EL (cell line): ENCODE data around the gene ZNF791.
"Not testable (repeated sequence)": the region's sequence is repeated elsewhere in the genome, so short reads cannot be mapped to it uniquely, and the experiment has no call there.

Experiments used
- DNase-seq: peaks from one replicate; pipeline ENCODE4 v3.0.0-alpha.2; 2016

The ZNF791 gene

DNA sequence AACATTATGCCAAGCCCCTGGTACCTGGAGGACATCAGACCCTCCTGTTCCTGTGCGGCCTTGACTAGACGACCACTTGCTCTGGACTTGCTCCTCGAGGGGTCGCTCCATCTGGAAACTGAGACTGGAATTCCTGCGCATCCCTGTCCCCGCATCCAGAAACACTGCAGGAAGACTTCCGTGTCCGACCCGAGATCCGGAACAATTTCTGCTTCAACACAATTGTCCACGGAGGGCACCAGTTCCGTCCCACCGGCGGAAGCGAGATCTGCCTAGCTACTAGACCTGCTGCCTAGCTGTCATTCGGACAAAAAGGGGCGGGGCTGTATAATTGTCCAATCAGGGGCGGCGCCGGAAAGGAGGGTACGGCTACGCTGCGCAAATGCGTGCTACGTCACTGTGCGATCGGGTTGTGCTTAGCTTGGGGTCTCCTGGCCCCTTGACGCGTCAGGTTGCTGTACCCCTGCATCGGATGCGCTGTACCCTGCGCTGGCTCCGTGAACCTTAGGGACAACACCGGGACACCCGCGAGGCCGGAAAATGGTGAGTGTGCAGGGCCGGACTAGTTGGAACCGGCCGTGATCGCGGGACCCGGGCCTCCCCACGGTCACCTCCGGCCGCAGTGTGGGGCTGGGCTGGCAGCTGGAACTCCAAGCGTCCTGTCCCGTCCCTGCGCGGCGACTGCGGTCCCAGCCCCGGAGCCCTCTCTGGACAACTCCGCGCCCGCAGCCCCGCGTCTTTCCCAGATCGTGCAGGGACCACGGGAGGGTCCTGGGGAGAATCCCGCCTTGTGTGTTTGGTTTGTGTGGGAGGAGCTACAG lies at the start of gene ZNF791, which contains the start of gene ZNF490:
Gene ZNF791, plus strand, starts transcription at position 381 of the 821 bp plus-strand sequence. Its CDS starts 160 bp downstream, at position 541.
Gene ZNF490, minus strand, starts transcription at position 274 of the 821 bp plus-strand sequence. Its CDS starts 133 bp downstream, at position 141.
- DNase-seq: peak; percentile 98

DNA sequence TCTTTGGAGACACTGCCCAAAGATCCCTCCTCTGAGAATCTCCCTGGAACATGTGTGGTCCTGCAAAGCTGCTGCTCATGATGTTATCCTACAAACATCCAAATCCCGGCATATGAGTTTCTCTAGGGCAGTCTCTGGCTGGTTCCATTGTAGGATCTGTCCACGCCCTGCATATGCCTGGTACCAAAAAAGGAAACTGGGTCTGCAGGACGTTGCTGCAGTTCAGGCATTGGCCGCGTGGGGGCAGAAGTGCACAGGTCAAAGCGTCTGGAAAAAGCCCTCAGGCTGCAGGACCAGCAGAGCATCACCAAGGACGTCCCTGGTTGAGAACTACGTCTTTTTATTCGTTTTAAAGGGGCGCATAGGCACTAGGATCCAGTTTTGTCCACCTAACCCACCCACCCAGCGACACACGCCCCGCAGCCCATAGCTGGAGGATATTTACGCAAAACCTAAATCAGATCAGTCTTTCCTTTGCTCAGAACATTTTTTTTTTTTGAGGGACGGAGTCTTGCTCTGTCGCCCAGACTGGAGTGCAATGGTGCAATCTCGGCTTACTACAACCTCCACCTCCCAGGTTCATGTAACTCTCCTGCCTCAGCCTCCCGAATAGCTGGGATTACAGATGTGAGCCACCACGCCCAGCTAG lies 46.6 kb upstream of the ZNF791 start:
- peak; percentile 87 for DNase-seq

DNA sequence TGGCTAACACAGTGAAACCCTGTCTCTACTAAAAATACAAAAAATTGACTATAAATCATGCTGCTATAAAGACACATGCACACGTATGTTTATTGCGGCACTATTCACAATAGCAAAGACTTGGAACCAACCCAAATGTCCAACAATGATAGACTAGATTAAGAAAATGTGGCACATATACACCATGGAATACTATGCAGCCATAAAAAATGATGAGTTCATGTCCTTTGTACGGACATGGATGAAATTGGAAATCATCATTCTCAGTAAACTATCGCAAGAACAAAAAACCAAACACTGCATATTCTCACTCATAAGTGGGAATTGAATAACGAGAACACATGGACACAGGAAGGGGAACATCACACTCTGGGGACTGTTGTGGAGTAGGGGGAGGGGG lies 44.3 kb upstream of the ZNF791 start:
- not testable (repeated sequence) for DNase-seq

DNA sequence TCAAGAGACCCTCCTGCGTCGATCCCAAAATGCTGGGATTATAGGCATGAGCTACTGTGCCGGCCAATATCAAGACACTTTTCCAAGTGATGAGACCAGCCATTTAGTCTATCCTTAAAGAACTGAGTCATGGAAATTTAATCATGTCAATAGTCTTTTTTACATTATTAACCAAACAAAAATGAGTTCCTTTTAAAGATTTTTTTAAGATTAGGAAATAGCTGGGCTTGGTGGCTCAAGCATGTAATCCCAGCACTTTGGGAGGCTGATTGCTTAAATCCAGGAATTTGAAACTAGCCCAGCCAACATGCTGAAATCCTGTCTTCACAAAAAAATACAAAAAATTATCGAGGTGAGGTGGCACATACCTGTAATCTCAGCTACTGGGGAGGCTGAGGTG lies 42.8 kb upstream of the ZNF791 start:
- DNase-seq: no peak

DNA sequence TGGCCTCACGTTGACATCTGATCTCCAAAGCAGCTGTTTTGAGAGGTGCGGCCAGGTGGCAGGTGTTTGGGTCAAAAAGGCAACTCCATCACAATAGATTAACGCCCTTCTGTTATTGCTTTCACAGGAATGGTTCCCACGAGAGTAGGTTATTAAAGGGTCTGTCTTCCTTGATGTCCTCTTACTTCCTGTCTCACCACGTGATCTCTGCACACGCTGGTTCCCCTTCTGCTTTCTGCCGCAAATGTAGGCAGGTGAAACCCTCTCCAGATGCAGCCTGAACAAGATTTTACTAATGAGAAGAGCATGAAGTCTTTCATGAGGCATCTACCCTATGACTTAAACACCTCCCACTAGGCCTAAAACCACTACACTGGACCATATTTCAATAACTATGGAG lies 36.7 kb upstream of the ZNF791 start:
- DNase-seq: no peak

DNA sequence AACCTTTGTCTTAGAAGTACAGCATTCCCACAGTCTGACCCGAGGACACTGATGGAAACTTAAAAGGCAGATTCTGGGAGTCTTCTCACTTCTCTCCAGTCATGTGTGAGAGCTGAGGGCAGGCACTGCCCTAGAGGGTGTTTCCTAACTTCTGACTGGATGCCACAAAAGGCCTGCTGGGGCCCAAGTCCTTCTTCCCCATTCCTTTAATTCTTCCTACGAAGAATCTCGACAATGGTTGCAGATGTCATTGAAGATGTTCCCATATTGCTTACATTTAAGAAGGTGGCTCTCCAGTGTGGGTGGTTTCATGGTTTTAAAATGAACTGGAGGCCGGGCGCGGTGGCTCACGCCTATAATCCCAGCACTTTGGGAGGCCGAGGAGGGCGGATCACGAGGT lies 32.1 kb upstream of the ZNF791 start:
- no peak for DNase-seq

DNA sequence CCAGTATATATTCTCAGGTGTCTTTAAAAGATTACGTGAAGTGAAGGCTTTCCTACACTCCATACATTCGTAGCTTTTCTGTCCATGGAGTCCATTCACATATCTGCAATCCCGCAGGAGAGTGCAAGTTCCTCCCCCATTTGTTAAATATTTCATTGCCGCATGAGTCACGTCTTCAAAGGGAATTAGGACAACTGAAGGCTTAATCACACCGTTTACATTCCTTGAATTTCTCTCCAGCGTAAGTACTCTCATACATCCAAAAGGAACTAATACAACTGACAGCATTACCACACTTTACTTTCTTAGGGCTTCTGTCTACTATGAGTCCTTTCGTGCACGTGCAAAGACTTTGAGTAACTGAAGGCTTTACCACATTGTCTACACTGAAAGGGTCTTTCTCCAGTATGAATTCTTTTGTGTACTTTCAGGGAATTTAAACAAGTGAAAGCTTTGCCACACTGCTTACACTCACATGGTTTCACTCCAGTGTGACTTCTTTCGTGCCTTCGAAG lies 30.5 kb upstream of the ZNF791 start:
- peak; percentile 83 for DNase-seq

DNA sequence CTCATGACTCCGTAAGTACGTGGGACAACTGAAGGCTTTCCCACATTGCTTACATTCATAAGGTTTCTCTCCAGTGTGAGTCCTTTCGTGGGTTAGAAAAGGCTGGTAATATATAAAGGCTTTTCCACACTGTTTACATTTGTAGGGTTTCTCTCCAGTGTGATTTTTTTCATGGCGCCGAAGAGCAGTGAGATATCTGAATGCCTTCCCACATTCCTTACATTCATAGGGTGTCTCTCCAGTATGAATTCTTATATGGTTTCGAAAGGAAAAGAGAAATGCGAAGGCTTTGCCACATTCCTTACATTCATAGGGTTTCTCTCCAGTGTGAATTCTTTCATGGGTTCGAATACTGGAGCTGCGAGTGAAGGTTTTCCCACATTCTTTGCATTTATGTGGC lies 29.6 kb upstream of the ZNF791 start:
- DNase-seq: no peak

DNA sequence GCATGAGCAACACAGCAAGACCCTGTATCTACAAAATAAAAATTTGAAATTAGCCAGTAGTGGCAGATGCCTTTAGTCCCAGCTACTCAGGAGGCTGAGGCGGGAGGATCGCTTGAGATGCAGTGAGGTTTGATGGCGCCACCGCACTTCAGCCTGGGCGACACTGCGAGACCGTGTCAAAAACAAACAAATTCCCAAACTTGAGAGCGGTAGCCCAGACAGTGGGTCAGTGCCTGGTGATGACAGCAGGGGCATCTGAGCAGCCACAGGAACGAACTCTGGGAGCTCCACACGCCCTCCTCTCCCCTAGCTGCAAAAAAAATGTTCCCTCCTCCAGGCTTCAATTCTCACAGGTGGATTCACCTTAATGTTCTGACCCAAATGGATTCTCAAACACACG lies 14.2 kb upstream of the ZNF791 start:
- DNase-seq: no peak

DNA sequence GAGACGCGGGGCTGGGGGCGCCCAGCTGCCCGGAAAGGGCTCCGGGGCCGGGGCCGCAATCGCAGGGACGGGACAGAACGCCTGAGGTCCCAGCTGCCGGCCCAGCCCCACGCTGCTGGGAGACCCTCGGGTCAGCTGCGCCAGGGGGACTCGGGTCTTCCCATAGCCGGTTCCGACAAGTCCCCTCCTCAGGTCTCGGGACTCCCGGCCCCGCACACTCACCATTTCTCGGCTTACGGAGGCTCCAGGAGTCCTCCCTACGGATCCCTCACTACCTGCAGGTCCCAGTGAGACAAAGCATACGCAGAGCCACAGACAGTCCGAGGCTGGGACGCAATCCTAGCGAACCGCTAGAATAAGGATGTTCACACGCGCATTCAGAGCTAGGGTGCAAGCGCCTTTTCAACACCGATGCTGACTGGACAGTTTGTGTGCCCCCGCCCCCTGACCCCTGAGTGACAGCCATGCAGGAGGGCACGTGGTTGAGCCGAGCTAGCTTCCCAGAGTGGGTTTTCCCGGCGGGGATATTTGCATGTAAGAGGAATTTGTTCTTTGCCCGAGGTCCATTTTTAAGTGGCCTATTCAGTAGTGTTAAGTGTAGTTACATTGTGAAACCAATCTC lies 13.7 kb upstream of the ZNF791 start:
- no peak for DNase-seq

DNA sequence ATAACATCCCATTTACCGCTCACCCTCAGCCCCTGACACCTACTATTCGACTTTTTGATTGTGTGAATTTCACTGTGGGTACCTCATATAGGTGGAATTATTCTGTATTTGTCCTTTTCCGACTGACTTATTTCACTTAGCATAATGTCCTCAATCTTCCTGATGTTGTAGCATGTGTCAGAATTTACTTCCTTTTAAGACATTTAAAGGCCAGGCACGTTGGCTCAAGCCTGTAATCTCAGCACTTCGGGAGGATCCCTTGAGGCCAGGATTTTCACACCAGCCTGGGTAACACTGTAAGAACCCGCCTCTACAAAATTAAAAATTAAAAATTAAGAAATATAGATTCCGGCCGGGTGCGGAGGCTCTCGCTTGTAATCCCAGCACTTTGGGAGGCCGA lies 13.1 kb upstream of the ZNF791 start:
- DNase-seq: no peak

DNA sequence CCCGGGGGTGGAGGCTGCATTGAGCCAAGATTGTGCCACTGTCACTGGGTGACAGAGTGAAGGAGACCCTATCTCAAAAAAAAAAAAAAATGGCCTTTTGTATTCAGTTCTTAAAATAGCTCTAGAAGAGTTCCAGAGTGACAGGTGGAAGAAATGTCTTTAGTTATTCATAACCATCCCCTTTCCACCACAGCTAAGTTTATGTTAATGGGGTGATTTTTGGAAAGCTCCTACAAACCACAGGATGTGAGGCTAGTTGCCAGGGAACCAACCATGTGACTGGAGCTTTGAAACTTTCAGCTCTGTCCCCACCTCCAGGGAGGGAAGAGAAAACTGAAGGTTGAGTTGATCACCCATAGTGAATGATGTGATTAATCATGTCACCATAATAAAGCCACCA lies 7.0 kb upstream of the ZNF791 start:
- DNase-seq: peak; percentile 23

DNA sequence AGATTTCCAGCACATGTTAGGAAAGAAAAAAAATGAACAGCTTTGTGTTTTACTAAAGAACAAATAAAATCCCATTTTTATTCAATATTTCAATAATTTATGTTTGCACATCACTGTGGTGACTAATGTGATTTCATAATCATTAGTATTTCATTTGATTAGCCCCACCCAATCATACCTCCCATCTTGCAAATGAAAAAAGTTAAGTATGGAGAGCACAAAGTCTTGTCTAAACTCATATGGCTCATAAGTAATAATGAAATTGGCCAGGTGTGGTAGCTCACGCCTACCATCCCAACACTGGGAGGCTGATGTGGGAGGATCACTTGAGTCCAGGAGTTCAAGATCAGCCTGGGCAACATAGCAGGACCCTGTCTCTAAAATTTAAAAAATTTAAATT lies 3.9 kb upstream of the ZNF791 start:
- no peak for DNase-seq

DNA sequence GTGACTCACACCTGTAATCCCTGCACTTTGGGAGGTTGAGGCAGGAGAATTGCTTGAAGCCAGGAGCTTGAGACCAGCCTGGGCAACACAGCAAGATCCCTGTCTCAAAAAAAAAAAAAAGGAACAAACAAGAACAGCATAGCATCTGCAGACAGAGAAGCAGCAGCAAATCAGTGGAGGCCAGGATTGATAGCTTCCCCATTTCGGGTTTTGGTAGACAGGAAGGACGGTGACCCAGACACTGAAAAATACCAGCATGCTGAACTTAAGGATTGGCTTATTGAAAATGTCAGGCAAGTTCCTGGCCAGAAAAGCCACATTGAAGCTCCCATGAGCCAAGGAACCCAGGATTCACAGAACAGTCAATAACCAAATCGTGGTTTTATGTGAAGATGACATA lies 3.1 kb upstream of the ZNF791 start:
- DNase-seq: no peak

DNA sequence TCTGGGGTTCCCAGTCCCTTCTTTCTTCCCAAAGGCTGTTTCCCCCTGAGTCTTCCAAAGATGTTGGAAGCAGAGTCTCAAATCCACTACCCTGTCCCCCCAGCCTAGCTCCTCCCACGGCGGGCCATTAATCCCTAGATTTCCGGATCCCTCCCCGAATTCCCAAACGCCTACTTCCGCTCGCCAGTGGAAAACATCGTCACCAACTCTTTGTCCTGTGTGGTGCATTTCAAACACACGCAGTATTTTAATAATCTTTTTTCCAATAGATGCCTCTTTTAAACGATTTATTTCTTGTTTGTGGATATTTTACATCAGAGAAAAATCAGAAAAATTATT lies 610 bp downstream of the ZNF791 start:
- DNase-seq: peak; percentile 80

DNA sequence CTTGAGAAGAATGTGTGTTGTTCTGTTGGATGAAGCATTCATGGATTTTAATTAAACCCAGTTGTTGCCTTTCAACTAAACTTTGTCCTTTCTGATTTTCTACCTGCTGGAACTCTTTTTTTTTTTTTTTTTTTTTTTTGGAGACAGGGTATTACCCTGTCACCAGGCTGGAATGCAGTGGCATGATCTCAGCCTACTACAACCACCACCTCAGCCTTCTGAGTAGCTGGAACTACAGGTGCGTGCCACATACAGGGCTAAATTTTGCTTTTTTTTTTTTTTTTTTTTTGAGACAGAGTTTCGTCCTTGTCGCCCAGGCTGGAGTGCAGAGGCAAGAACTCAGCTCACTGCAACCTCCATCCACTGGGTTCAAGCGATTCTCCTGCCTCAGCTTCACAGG lies 6.9 kb downstream of the ZNF791 start:
- no peak for DNase-seq

DNA sequence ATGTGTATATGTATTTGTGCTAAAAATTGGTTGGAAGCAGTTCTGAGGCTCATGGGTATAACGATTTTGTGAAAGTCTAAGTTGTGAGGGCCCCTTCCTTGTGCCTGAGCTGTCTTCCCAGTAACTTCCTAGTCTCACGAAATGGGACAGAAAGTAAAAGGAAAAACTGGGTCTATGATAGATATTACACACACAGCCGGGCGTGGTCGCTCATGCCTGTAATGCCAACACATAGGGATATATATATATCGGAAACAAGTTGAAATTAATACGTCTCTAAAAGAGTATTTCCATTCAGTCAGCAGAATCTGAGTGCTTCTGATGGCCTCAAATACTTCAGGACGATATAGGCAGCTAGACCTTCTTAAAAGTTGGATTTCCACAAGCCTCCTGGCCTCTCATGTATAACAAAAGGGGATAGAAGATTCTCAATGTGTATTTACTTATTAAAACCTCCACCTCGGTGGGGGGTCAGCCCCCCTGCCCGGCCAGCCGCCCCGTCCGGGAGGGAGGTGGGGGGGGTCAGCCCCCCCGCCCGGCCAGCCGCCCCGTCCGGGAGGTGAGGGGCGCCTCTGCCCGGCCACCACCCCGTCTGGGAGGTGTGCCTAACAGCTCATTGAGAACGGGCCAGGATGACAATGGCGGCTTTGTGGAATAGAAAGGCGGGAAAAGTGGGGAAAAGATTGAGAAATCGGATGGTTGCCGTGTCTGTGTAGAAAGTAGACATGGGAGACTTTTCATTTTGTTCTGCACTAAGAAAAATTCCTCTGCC lies 10.7 kb downstream of the ZNF791 start:
- DNase-seq: not testable (repeated sequence)

DNA sequence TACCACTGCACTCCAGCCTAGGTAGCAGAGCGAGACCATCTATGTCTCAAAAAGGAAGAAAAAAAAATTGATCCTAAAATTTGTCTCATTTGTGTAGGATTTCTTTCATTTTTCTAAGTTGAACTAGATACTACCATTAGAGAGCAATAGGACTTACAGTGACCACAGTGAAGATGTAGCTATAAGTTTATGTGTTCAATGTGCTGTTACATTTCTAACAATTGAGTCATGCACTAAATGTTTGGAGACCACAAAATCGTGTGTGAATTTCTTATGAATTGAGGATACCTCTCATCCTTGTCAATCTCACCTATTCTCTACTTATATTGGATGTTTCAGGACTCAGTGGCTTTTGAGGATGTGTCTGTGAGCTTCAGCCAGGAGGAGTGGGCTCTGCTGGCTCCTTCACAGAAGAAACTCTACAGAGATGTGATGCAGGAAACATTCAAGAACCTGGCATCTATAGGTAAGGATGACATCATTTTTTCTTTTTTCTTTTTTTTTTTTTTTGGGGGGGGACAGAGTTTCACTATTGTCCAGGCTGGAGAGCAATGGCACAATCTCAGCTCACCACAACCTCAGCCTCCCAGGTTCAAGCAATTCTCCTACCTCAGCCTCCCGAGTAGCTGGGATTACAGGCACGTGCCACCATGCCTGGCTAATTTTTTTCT lies 12.8 kb downstream of the ZNF791 start:
- DNase-seq: peak; percentile 29

DNA sequence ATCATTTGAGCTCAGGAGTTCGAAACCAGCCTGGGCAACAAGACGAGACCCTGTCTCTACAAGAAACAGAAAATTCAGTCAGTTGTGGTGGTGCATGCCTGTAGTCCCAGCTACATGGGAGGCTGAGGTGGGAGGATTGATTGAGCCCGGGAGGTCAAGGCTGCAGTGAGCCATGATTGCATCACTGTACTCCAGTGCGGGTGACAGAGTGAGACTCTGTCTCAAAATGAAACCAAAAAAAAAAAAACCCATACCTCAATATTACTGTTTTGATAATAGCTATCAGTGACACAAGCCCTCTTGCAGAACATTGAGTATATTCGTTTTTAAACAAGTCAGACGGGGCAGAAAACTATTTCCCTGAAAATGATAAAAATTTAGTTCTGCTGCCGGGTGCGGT lies 16.2 kb downstream of the ZNF791 start:
- DNase-seq: no peak

DNA sequence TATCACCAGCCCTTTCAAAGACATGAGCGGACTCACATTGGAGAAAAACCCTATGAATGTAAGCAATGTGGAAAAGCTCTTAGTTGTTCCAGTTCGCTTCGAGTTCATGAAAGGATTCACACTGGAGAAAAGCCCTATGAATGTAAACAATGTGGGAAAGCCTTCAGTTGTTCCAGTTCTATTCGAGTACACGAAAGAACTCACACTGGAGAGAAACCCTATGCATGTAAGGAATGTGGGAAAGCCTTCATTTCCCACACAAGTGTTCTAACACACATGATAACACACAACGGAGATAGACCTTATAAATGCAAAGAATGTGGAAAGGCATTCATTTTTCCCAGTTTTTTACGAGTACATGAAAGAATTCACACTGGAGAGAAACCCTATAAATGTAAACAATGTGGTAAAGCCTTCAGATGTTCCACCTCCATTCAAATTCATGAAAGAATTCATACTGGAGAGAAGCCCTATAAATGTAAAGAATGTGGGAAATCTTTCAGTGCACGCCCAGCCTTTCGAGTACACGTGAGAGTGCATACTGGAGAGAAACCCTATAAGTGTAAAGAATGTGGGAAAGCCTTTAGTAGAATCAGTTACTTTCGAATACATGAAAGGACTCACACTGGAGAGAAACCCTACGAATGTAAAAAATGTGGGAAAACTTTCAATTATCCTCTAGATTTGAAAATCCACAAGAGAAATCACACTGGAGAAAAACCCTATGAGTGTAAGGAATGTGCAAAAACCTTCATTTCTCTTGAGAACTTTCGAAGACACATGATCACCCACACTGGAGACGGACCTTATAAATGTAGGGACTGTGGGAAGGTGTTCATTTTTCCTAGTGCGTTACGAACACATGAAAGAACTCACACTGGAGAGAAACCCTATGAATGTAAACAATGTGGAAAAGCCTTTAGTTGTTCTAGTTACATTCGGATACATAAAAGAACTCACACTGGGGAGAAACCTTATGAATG lies 17.6 kb downstream of the ZNF791 start:
- no peak for DNase-seq

DNA sequence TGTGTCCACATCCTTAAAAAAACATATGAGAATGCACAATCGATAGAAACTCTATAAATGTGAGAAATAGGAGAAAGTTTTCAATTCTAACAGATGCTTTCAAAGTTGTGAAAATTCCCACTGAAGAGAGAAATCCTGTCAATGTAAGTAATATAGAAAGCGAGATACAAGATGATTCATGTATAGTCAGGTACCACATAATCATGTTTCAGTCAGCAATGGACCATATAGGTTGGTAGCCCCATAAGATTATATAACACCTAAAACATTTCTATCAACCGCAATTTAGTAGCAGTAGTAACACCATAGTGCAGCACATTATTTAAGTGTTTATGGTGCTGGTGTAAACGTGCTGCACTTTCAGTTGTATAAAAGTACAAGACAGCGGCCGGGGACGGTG lies 18.5 kb downstream of the ZNF791 start:
- DNase-seq: no peak
